Kidney (tissue), 14 donors: ENCODE data around the gene TENM4. TPM values are rescaled to one million over a fixed set of nuclear protein-coding genes. Genes with fewer than 3 reads are reported as not detected.

Experiments used
- DNase-seq, 5 donors: peaks; one replicate each; pipeline ENCODE4 v3.0.0-alpha.2; 2013 to 2020
- FAIRE-seq: peaks from 2 replicates; lab custom pipeline; 2012; peaks lifted over from hg19 to GRCh38; lab: Jason Lieb, UNC
- H3K27ac ChIP-seq, 2 donors: one replicate each; pipeline ENCODE4 v1.7.0; 2013; ENCODE audit warnings: low read depth in 2 of 2, low read length in 2 of 2, inconsistent platforms in 1 of 2
- H3K27me3 ChIP-seq: one replicate; pipeline ENCODE4 v1.7.1; 2013; ENCODE audit warnings: low read length, inconsistent platforms; ENCODE audit not compliant: control insufficient read depth, insufficient read depth
- H3K36me3 ChIP-seq, 3 donors: one replicate each; pipeline versions ENCODE4 v1.7.0 to v1.7.1; 2013; ENCODE audit warnings: low read length in 3 of 3, control low read depth in 1 of 3, inconsistent platforms in 1 of 3; ENCODE audit not compliant: insufficient read depth in 3 of 3, control insufficient read depth in 2 of 3
- H3K4me1 ChIP-seq, 3 donors: one replicate each; pipeline versions ENCODE4 v1.7.0 to v1.7.1; 2013; ENCODE audit warnings: low read length in 3 of 3, inconsistent platforms in 1 of 3, low read depth in 1 of 3; ENCODE audit not compliant: control insufficient read depth in 2 of 3, insufficient read depth in 2 of 3
- H3K4me3 ChIP-seq, 3 donors: one replicate each; pipeline versions ENCODE4 v1.7.0 to v1.8.1; 2013; ENCODE audit warnings: low read length in 3 of 3, control low read depth in 1 of 3, inconsistent platforms in 1 of 3
- H3K9ac ChIP-seq, 3 donors: one replicate each; pipeline versions ENCODE4 v1.7.0 to v1.7.1; 2013; ENCODE audit warnings: low read length in 3 of 3, control low read depth in 1 of 3, inconsistent platforms in 1 of 3
- H3K9me3 ChIP-seq, 3 donors: one replicate each; pipeline versions ENCODE4 v1.7.0 to v1.7.1; 2013; ENCODE audit warnings: low read length in 3 of 3, control low read depth in 1 of 3, inconsistent platforms in 1 of 3; ENCODE audit not compliant: control insufficient read depth in 2 of 3, insufficient read depth in 1 of 3
- CTCF ChIP-seq: IDR thresholded peaks from 3 replicates; pipeline ENCODE4 v1.5.1; 2012; ENCODE audit warnings: mild to moderate bottlenecking, moderate library complexity, borderline replicate concordance; ENCODE audit not compliant: insufficient read depth; ENCODE audit errors: extremely low read depth
- intact Hi-C: fragments of 100-400 bp; cut with DNase I; formaldehyde crosslinking; loops from one replicate; pipeline ENCODE4 v1.11.1; 2022
- polyA plus RNA-seq: library from polyadenylated mRNA; stranded (reverse); fragments of 350-450 nt; fragmentation: Illumina TruSeq; extraction: RNeasy Lipid Tissue Mini Kit (QIAGEN cat#74804); gene quantifications from one replicate; pipeline ENCODE4 v1.2.3, GENCODE V29; 2014; ENCODE audit warnings: low read depth, low replicate concordance; ENCODE audit not compliant: insufficient read depth
- total RNA-seq: library from RNA; stranded (reverse); fragmentation: NEBNext Ultra II Directional; extraction: Animal tissue kit (Norgen Biotek cat#: 25700); gene quantifications from one replicate; pipeline ENCODE4 v1.2.1, GENCODE V29; 2021
- donor health status: control.
- donor health status: control.
- donor health status: control.
- donor health status: control.
- donor health status: control.
- donor health status: DM: yes; HTN: yes; CAD: no.
- donor health status: Normal renal cell carcinoma (clear cell type).

TENM4 gene
- total and polyA plus RNA-seq, 2 donors from 2014 or later, result 0.34 to 31.0 TPM

GRCh38 chr11:79220171-79220570 lies 220.7 kb downstream of the TENM4 start:
- no peak for DNase-seq
- no peaks in the 10 kb centered on the region for H3K27me3 ChIP-seq
- TF ChIP-seq CTCF, result no peak
- H3K4me1 ChIP-seq, result no peaks in the 10 kb centered on the region
- H3K4me3 ChIP-seq, result no peak overlapping the region
- H3K9ac ChIP-seq, result no peak overlapping the region
- no peaks in the 10 kb centered on the region for H3K36me3 ChIP-seq
- no peaks in the 10 kb centered on the region for H3K9me3 ChIP-seq
- H3K27ac ChIP-seq, result no peak overlapping the region
- intact Hi-C loops, result no loop called here
- FAIRE-seq, result no peak

GRCh38 chr11:79219186-79220045 lies 221.4 kb downstream of the TENM4 start:
- Histone ChIP-seq H3K36me3 (no peaks in the 10 kb centered on the region), H3K9ac (no peak overlapping the region), H3K27me3 (no peaks in the 10 kb centered on the region), H3K27ac (no peak overlapping the region), H3K4me3 (no peak overlapping the region), H3K4me1 (no peaks in the 10 kb centered on the region), H3K9me3 (no peaks in the 10 kb centered on the region)
- intact Hi-C loops, result no loop called here
- no peak for FAIRE-seq
- TF ChIP-seq CTCF, result no peak
- DNase-seq, result no peak

GRCh38 chr11:79212741-79213190 lies 228.1 kb downstream of the TENM4 start:
- intact Hi-C loops, result no loop called here
- H3K27ac ChIP-seq, result no peak overlapping the region
- FAIRE-seq, result no peak
- no peaks in the 10 kb centered on the region for H3K36me3 ChIP-seq
- H3K9me3 ChIP-seq, result no peaks in the 10 kb centered on the region
- H3K27me3 ChIP-seq, result no peaks in the 10 kb centered on the region
- peak; percentile 75 to 88 (median 77) for DNase-seq
- no peak for TF ChIP-seq CTCF
- no peak overlapping the region for H3K4me3 ChIP-seq
- peaks cover 0 to 5% (median 2%) of the 10 kb centered on the region in 3 donors for H3K4me1 ChIP-seq
- no peak overlapping the region for H3K9ac ChIP-seq
